Vagina (tissue), 2 donors: Measurements from ENCODE around the gene ISG20L2. TPM values are rescaled to one million over a fixed set of nuclear protein-coding genes. Genes with fewer than 3 reads are reported as not detected.
A peak's percentile ranks its signal among the peaks of the same experiment; 100 is the strongest.

Experiments
- DNase-seq, 2 donors: peaks; one replicate each; pipeline ENCODE4 v3.0.0-alpha.2; 2017; ENCODE audit errors: extremely low spot score in 2 of 2
- H3K27ac ChIP-seq: fragments of 200-600 bp; sonication (generic); one replicate; pipeline ENCODE4 v1.5.1; 2019
- H3K27me3 ChIP-seq: fragments of 200-600 bp; sonication (generic); one replicate; pipeline ENCODE4 v1.5.1; 2019
- H3K36me3 ChIP-seq, 2 donors: fragments of 200-600 bp; sonication (generic); one replicate each; pipeline ENCODE4 v1.5.1; 2017 to 2019
- H3K4me1 ChIP-seq: fragments of 200-600 bp; sonication (generic); one replicate; pipeline ENCODE4 v1.5.1; 2019
- H3K4me3 ChIP-seq, 2 donors: fragments of 200-600 bp; sonication (generic); 1 replicate in 1 of 2; 2 replicates in 1 of 2; pipeline ENCODE4 v1.5.1; 2016 to 2019
- H3K9me3 ChIP-seq: fragments of 200-600 bp; sonication (generic); one replicate; pipeline ENCODE4 v1.5.1; 2019
- CTCF ChIP-seq, 3 experiments: fragments of 450-650 bp in 2 of 3; fragments of 200-600 bp in 1 of 3; sonication (generic) in 1 of 3; IDR thresholded peaks; one replicate each; pipeline ENCODE4 v1.5.1; 2017 to 2019; ENCODE audit warnings: antibody characterized with exemption in 3 of 3, mild to moderate bottlenecking in 2 of 3, moderate library complexity in 2 of 3
- POLR2A ChIP-seq, 2 donors: fragments of 450-650 bp; IDR thresholded peaks; one replicate each; pipeline ENCODE4 v1.6.1; 2017; ENCODE audit warnings: antibody characterized with exemption in 2 of 2, mild to moderate bottlenecking in 2 of 2, moderate library complexity in 2 of 2
- POLR2AphosphoS5 ChIP-seq, 2 donors: sonication (generic); formaldehyde crosslinking; IDR thresholded peaks; one replicate each; pipeline ENCODE4 v1.9.0; 2017; ENCODE audit warnings: antibody characterized with exemption in 2 of 2, mild to moderate bottlenecking in 2 of 2, low read depth in 1 of 2; ENCODE audit not compliant: insufficient read depth in 1 of 2
- intact Hi-C: fragments of 100-400 bp; cut with DNase I; formaldehyde crosslinking; loops from one replicate; pipeline ENCODE4 v1.15.1; 2023
- total RNA-seq: library from RNA; depleted of rRNA; stranded (reverse); fragments of >200 nt; gene quantifications from one replicate; pipeline ENCODE4 v1.2.3, GENCODE V29; 2016

The ISG20L2 gene
- total RNA-seq, 1 donor from 2014 or later, result 12.8 TPM

- TF ChIP-seq POLR2AphosphoS5 (IDR thresholded peaks at IDR 0.05; ENCODE audit: insufficient read depth in 1 of 2, low read depth in 1 of 2), result no peak
- no peak for TF ChIP-seq CTCF (IDR thresholded peaks at IDR 0.05)
- no peak for TF ChIP-seq POLR2A (IDR thresholded peaks at IDR 0.05)
- Histone ChIP-seq H3K9me3 (no peaks in the 10 kb centered on the region), H3K36me3 (peaks cover 0 to 9% of the 10 kb centered on the region in 2 donors), H3K4me1 (peaks cover 80% of the 10 kb centered on the region), H3K27me3 (no peaks in the 10 kb centered on the region), H3K27ac (no peak overlapping the region), H3K4me3 (no peak overlapping the region)
- intact Hi-C loops, result no loop called here
- no peak for DNase-seq
These were observed 45.0 kb upstream of the ISG20L2 start for GRCh38 chr1:156773607-156774006.

- Histone ChIP-seq H3K36me3 (peaks cover 0 to 9% of the 10 kb centered on the region in 2 donors), H3K27me3 (no peaks in the 10 kb centered on the region), H3K4me1 (peaks cover 86% of the 10 kb centered on the region), H3K4me3 (no peak overlapping the region), H3K27ac (no peak overlapping the region), H3K9me3 (no peaks in the 10 kb centered on the region)
- intact Hi-C loops, result no loop called here
- TF ChIP-seq CTCF (IDR thresholded peaks at IDR 0.05) (no peak), POLR2A (IDR thresholded peaks at IDR 0.05) (no peak), POLR2AphosphoS5 (IDR thresholded peaks at IDR 0.05; ENCODE audit: insufficient read depth in 1 of 2, low read depth in 1 of 2) (no peak)
- DNase-seq, result no peak
These were observed 44.3 kb upstream of the ISG20L2 start for GRCh38 chr1:156772728-156773497.

- TF ChIP-seq CTCF (IDR thresholded peaks at IDR 0.05), result no peak
- no peak for TF ChIP-seq POLR2AphosphoS5 (IDR thresholded peaks at IDR 0.05; ENCODE audit: insufficient read depth in 1 of 2, low read depth in 1 of 2)
- no peak for TF ChIP-seq POLR2A (IDR thresholded peaks at IDR 0.05)
- Histone ChIP-seq H3K27me3 (no peaks in the 10 kb centered on the region), H3K36me3 (peaks cover 0 to 9% of the 10 kb centered on the region in 2 donors), H3K4me3 (no peak overlapping the region), H3K9me3 (no peaks in the 10 kb centered on the region), H3K27ac (no peak overlapping the region), H3K4me1 (peaks cover 81% of the 10 kb centered on the region)
- no peak for DNase-seq
- intact Hi-C loops, result no loop called here
These were observed 43.7 kb upstream of the ISG20L2 start for GRCh38 chr1:156772222-156772621.

GRCh38 chr1:156768610-156769295 lies 40.2 kb upstream of the ISG20L2 start:
- no peaks in the 10 kb centered on the region for H3K27me3 ChIP-seq
- no peak for DNase-seq
- H3K36me3 ChIP-seq, result peaks cover 0 to 9% of the 10 kb centered on the region in 2 donors
- no peak for TF ChIP-seq POLR2AphosphoS5 (IDR thresholded peaks at IDR 0.05; ENCODE audit: insufficient read depth in 1 of 2, low read depth in 1 of 2)
- TF ChIP-seq CTCF (IDR thresholded peaks at IDR 0.05), result no peak
- no peak for TF ChIP-seq POLR2A (IDR thresholded peaks at IDR 0.05)
- intact Hi-C loops, result no loop called here
- no peaks in the 10 kb centered on the region for H3K9me3 ChIP-seq
- H3K27ac ChIP-seq, result peak overlapping the region; percentile 85
- H3K4me1 ChIP-seq, result peaks cover 66% of the 10 kb centered on the region
- H3K4me3 ChIP-seq, result peak overlapping the region; percentile 85 to 89
